ENCODE data around the gene B3GALT4.

DNA sequence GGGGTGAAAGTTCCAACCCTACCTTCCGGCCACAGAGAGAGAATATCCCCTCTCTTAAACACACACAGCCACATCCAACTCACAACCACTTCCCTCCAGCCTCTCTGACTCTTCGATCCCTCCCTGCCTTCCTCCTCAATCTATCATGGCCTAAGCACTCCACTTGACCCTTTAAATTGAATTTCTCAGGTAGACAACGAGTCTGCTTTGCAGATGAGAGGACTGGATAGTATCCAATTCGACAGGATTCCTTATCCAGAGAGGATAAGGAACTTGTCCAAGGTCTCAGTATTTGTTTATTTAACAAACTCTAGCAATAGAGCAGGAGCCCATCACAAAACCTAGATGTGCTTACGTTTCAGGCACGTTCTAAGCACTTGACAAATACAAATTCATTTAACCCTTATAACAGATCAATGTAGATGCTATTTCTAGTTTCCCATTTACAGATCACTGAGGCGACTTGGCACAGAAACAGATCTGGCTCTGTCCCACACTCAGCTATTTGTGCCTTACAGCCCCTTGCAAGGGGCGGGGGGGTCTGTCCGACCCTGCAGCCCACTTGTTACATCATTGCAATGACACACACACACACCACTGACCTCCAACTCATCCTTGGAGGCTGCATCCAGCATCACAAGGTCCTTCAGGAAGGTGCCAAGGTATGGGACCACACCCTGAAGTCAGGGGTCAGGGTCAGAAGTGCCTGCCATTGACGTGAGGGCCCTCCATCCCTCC, 17.3 kb downstream of the B3GALT4 start:
- TF ChIP-seq EZH2 (IDR thresholded peaks at IDR 0.05; ENCODE audit: insufficient read depth, poor library complexity, severe bottlenecking) (no peak), EZH2phosphoT487 (IDR thresholded peaks at IDR 0.05; ENCODE audit: insufficient read depth, low read depth) (no peak)

Data from GM23248 (cell line).